Measurements from ENCODE around the gene SEC14L3. TPM values are rescaled to one million over a fixed set of nuclear protein-coding genes. Genes with fewer than 3 reads are reported as not detected.

Gene SEC14L3
- total RNA-seq, 1 donor from 2014 or later = not detected

GRCh38 chr22:30444632-30445437, 27.0 kb downstream of the SEC14L3 start:
- peak; percentile 46 for DNase-seq (ENCODE audit: low read depth)

DNA sequence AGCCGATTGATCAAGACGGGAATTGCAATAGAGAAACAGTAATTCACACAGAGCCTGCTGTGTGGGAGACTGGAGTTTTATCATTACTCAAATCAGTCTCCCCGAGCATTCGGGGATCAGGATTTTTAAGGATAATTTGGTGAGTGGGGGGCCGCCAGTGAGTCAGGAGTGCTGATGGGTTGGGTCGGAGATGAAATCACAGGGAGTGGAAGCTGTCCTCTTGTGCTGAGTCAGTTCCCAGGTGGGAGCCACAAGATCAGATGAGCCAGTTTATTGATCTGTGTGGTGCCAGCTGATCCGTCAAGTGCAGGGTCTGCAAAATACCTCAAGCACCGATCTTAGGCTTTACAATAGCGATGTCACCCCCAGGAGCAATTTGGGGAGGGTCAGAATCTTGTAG, 30.7 kb downstream of the SEC14L3 start:
- no peak for DNase-seq (ENCODE audit: low read depth)

GRCh38 chr22:30439836-30440235, 32.0 kb downstream of the SEC14L3 start:
- DNase-seq (ENCODE audit: low read depth) = no peak

- DNase-seq (ENCODE audit: low read depth) = no peak
Observed at GRCh38 chr22:30439226-30439625, 32.6 kb downstream of the SEC14L3 start.

DNA sequence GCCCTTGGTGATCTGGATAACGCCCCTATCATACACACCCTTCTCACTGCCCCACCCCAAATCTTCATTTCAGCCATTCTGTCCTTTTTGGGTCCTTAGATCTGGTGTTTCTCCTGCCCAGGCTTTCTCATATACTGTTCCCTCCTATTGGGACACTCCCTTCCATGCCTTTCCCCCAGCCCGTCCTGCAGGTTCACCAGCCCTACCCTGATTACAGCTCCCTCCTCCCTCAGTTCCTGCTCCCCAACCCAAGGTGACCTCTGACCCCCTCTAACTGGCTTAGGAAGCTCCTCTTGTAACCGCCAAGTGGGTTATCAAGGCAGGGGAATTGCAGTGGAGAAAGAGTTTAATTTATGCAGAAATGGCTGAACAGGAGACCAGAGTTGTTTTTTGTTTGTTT, 33.3 kb downstream of the SEC14L3 start:
- DNase-seq (ENCODE audit: low read depth) = no peak

- no peak for DNase-seq (ENCODE audit: low read depth)
Observed at GRCh38 chr22:30436196-30436595, 35.6 kb downstream of the SEC14L3 start.

DNA sequence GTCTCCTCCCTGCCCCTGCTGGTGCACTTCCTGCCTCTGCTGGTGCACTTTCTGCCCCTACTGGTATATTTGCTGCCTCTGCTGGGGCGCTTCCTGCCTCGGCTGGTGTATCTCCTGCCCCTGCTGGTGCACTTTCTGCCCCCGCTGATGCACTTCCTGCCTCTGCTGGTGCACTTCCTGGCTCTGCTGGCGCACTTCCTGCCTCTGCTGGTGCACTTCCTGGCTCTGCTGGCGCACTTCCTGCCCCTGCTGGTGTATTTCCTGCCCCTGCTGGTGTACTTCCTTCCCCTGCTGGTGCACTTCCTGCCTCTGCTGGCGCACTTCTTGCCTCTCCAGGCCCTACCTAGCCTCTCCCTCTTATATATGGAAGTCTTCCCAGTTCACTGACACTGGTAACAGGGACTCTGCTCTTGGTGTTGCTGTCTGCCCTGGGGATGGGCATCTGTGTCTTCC, 36.1 kb downstream of the SEC14L3 start:
- DNase-seq (ENCODE audit: low read depth) = no peak

GRCh38 chr22:30434843-30435242, 37.0 kb downstream of the SEC14L3 start:
- DNase-seq (ENCODE audit: low read depth) = no peak

GRCh38 chr22:30433773-30434172, 38.0 kb downstream of the SEC14L3 start:
- DNase-seq (ENCODE audit: low read depth) = peak; percentile 61

GRCh38 chr22:30433227-30433626, 38.6 kb downstream of the SEC14L3 start:
- DNase-seq (ENCODE audit: low read depth) = no peak

GRCh38 chr22:30432520-30432919, 39.3 kb downstream of the SEC14L3 start:
- no peak for DNase-seq (ENCODE audit: low read depth)

DNA sequence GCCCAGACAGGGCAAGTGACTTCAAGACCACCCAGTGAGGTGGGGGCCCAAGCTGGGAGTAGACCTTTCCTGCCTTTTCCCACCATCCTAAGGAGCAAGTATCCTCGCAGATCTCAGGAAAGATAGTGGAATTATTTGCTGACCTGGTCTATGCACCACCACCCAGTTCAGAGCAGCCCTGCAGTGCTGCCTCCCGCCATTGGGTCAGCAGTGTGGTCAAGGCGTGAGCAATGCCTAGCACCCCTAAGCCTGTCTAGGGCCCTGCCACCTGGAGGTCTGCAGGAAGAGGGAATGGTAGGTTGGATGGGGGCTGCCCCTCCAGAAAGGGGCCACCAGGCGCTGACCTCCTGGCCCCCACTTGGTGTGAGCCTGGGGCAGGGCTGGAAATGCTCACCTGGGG, 39.7 kb downstream of the SEC14L3 start:
- DNase-seq (ENCODE audit: low read depth) = no peak

GRCh38 chr22:30430933-30431332, 40.9 kb downstream of the SEC14L3 start:
- DNase-seq (ENCODE audit: low read depth) = no peak

- no peak for DNase-seq (ENCODE audit: low read depth)
Observed at GRCh38 chr22:30429887-30430286, 41.9 kb downstream of the SEC14L3 start.

- no peak for DNase-seq (ENCODE audit: low read depth)
Observed at GRCh38 chr22:30427871-30428270, 43.9 kb downstream of the SEC14L3 start.

GRCh38 chr22:30426388-30427353, 45.1 kb downstream of the SEC14L3 start:
- DNase-seq (ENCODE audit: low read depth) = peak; percentile 88

- DNase-seq (ENCODE audit: low read depth) = peak; percentile 47
Observed at GRCh38 chr22:30425616-30426387, 46.0 kb downstream of the SEC14L3 start, which contains the start of gene MTFP1. Gene MTFP1, plus strand, starts transcription at chr22:30425768. Its CDS starts 112 bp downstream, at chr22:30425880.

DNA sequence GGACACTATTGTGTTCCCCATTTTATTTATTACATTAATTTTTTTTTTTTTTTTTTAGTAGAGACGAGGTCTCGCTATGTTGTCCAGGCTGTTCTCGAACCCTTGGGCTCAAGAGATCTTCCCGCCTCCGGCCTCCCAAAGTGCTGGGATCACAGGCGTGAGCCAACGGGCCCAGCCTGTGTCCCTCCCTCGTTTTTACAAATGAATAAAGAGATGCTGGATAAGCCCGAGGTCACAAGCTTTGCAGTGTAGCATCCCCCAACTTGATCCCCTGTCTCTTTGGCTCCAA, 46.5 kb downstream of the SEC14L3 start:
- DNase-seq (ENCODE audit: low read depth) = no peak

- peak; percentile 52 for DNase-seq (ENCODE audit: low read depth)
Observed at GRCh38 chr22:30424534-30425326, 47.1 kb downstream of the SEC14L3 start.

DNA sequence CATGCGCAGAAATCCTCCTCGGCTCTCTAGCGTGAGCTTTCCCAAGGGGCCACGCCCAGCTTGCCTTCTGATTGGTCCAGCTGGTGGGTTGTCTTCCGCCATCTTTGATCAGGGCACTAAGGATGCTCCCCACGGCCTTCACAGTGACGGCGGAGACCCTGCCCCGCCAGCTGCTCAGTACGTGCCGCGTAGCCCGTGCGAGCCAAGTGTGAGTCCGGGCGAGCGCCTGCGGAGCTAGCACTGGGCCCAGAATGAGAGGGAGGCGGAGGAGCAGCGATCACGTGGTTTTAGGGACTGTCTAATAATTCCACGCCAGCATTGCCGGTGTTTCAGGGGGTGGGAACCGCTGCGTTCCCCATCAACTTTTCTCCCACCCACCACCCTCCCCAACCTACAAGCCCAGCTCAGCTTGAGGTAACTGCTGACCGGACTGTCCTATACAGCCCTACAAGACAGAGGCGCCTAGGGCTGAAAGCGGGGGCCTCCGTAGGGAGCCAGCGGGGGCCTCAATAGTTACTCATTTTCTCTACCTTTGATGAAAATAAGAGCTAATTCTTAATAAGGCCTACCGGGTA, 47.8 kb downstream of the SEC14L3 start:
- DNase-seq (ENCODE audit: low read depth) = peak; percentile 97

Measured in renal cortical epithelial cell (primary cell).